ENCODE measurements around the gene NEURL1B. TPM values are rescaled to one million over a fixed set of nuclear protein-coding genes. Genes with fewer than 3 reads are reported as not detected.
A peak's percentile ranks its signal among the peaks of the same experiment; 100 is the strongest.

Gene NEURL1B
- total RNA-seq, 4 donors from 2014 or later = 21.7 to 59.9 (median 41.5) TPM

- H3K4me3 ChIP-seq = no peak overlapping the region
- H3K4me1 ChIP-seq = peaks cover 10 to 98% (median 38%) of the 10 kb centered on the region in 3 donors
- ATAC-seq = no peak
- no peaks in the 10 kb centered on the region for H3K36me3 ChIP-seq
- TF ChIP-seq POLR2AphosphoS5 (IDR thresholded peaks at IDR 0.05) (no peak), POLR2A (IDR thresholded peaks at IDR 0.05) (no peak), CTCF (IDR thresholded peaks at IDR 0.05) (no peak), EP300 (IDR thresholded peaks at IDR 0.05) (no peak)
- 64 to 75% methylated on average over 2 to 9 of the region's 9 CpGs for WGBS, 2 donors (ENCODE audit: low coverage in 1 of 2)
- no peaks in the 10 kb centered on the region for H3K27me3 ChIP-seq
- H3K9me3 ChIP-seq = no peaks in the 10 kb centered on the region
- H3K27ac ChIP-seq = peak overlapping the region in 3 of 4 donors; percentile 86 to 95 (median 94)
Observed at GRCh38 chr5:172661526-172661925, 20.5 kb downstream of the NEURL1B start.

GRCh38 chr5:172662596-172662995, 21.5 kb downstream of the NEURL1B start:
- no peak for TF ChIP-seq EP300 (IDR thresholded peaks at IDR 0.05)
- no peak for TF ChIP-seq POLR2AphosphoS5 (IDR thresholded peaks at IDR 0.05)
- TF ChIP-seq POLR2A (IDR thresholded peaks at IDR 0.05) = no peak
- TF ChIP-seq CTCF (IDR thresholded peaks at IDR 0.05) = no peak
- no peak for ATAC-seq
- Histone ChIP-seq H3K9me3 (no peaks in the 10 kb centered on the region), H3K4me1 (peaks cover 10 to 98% (median 40%) of the 10 kb centered on the region in 3 donors), H3K27ac (peak overlapping the region in 3 of 4 donors; percentile 86 to 95 (median 94)), H3K4me3 (no peak overlapping the region), H3K36me3 (no peaks in the 10 kb centered on the region), H3K27me3 (no peaks in the 10 kb centered on the region)
- 40% methylated on average over 1 of the region's 2 CpGs; no CpG with 5 or more reads in 1 of the 2 donors for WGBS, 2 donors (ENCODE audit: low coverage in 1 of 2)

- Histone ChIP-seq H3K27me3 (no peaks in the 10 kb centered on the region), H3K4me1 (peaks cover 0 to 98% (median 39%) of the 10 kb centered on the region in 3 donors), H3K36me3 (no peaks in the 10 kb centered on the region), H3K27ac (peak overlapping the region in 3 of 4 donors; percentile 14 to 48 (median 41)), H3K9me3 (no peaks in the 10 kb centered on the region), H3K4me3 (no peak overlapping the region)
- no peak for ATAC-seq
- 30 to 40% methylated on average over 2 to 4 of the region's 5 CpGs for WGBS, 2 donors (ENCODE audit: low coverage in 1 of 2)
- TF ChIP-seq CTCF (IDR thresholded peaks at IDR 0.05) (no peak), POLR2A (IDR thresholded peaks at IDR 0.05) (no peak), EP300 (IDR thresholded peaks at IDR 0.05) (no peak), POLR2AphosphoS5 (IDR thresholded peaks at IDR 0.05) (no peak)
Observed at GRCh38 chr5:172664018-172664417, 23.0 kb downstream of the NEURL1B start.

GRCh38 chr5:172664681-172665541, 23.8 kb downstream of the NEURL1B start:
- Histone ChIP-seq H3K4me3 (no peak overlapping the region), H3K36me3 (peaks cover 0 to 4% of the 10 kb centered on the region in 2 donors), H3K9me3 (no peaks in the 10 kb centered on the region), H3K27me3 (no peaks in the 10 kb centered on the region), H3K4me1 (peaks cover 0 to 98% (median 31%) of the 10 kb centered on the region in 3 donors), H3K27ac (peak overlapping the region in 3 of 4 donors; percentile 48 to 55 (median 51))
- TF ChIP-seq POLR2A (IDR thresholded peaks at IDR 0.05) (no peak), EP300 (IDR thresholded peaks at IDR 0.05) (no peak), CTCF (IDR thresholded peaks at IDR 0.05) (no peak), POLR2AphosphoS5 (IDR thresholded peaks at IDR 0.05) (no peak)
- 38 to 45% methylated on average over 11 to 13 of the region's 16 CpGs for WGBS, 2 donors (ENCODE audit: low coverage in 1 of 2)
- no peak for ATAC-seq

All from gastroesophageal sphincter (tissue), 4 donors.